ENCODE data around the gene CPEB4. TPM values are rescaled to one million over a fixed set of nuclear protein-coding genes. Genes with fewer than 3 reads are reported as not detected.

CPEB4 gene
- total RNA-seq, 1 donor from 2014 or later: 12.5 TPM

DNA sequence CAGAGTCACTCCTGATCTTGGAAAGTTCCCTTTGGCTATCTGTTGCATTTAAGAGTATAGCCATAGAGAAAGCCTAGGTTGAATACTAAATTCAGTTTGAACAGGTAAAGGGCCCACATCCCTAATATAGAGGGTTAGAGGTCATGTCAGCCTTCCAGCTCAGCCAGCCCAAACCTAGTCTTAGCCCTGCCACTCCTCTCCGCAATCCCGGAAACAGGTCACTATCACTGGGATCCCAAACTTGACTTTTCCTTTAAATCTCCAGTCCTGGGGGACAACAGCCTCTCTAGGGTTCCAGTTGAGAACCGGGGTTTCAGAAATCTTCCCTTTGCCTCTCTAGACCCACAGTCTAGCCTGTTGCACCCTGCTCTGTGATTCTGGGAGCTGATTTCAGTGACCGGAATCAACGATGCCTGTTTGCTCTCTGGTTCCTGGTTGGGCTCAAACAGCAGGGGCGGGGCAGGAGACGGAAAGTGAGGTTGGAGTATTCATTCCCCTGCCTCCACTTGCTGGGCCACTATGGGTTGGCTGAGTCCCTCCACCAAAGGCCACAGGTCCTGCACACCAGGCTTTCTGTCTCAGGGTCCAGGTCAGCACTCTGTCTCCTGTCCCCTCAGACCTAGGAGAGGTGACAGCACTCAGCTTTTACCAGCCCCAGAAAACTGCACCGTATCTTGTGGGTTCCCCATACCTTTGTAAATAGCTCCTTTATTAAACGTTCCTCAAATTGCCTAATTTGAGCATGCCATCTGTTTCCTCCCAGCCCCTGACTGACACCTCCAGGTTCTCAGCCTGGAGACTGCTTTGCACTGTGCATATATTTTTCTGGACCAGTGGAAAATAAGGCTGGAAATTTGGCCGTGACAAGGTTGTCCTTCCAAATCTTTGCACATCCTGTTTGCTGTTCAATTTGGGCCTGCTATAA lies 23.8 kb upstream of the CPEB4 start:
- Histone ChIP-seq H3K4me3 (no peak overlapping the region), H4K20me1 (ENCODE audit: low read depth) (no peaks in the 10 kb centered on the region), H3K79me2 (ENCODE audit: low read depth) (no peaks in the 10 kb centered on the region), H3K4me2 (no peak overlapping the region), H3K9me3 (ENCODE audit: low read depth) (no peaks in the 10 kb centered on the region), H2AFZ (replicated peaks) (peak overlapping the region; percentile 70), H3K36me3 (no peaks in the 10 kb centered on the region), H3K9ac (no peak overlapping the region), H3K27me3 (no peaks in the 10 kb centered on the region), H3K4me1 (peaks cover 4% of the 10 kb centered on the region), H3F3A (ENCODE audit: low read depth) (no peaks in the 10 kb centered on the region), H3K27ac (no peak overlapping the region)
- DNase-seq (ENCODE audit: low spot score): no peak
- TF ChIP-seq EZH2phosphoT487 (IDR thresholded peaks at IDR 0.05) (no peak), EZH2 (IDR thresholded peaks at IDR 0.05) (no peak)
- TF ChIP-seq, protein P1, sequence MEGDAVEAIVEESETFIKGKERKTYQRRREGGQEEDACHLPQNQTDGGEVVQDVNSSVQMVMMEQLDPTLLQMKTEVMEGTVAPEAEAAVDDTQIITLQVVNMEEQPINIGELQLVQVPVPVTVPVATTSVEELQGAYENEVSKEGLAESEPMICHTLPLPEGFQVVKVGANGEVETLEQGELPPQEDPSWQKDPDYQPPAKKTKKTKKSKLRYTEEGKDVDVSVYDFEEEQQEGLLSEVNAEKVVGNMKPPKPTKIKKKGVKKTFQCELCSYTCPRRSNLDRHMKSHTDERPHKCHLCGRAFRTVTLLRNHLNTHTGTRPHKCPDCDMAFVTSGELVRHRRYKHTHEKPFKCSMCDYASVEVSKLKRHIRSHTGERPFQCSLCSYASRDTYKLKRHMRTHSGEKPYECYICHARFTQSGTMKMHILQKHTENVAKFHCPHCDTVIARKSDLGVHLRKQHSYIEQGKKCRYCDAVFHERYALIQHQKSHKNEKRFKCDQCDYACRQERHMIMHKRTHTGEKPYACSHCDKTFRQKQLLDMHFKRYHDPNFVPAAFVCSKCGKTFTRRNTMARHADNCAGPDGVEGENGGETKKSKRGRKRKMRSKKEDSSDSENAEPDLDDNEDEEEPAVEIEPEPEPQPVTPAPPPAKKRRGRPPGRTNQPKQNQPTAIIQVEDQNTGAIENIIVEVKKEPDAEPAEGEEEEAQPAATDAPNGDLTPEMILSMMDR (IDR thresholded peaks at IDR 0.05): no peak
- H3K36me3 Mint-ChIP-seq: no peaks in the 10 kb centered on the region
- H3K27me3 Mint-ChIP-seq (ENCODE audit: insufficient read depth, low read depth): peaks cover 4% of the 10 kb centered on the region
- peaks cover 4% of the 10 kb centered on the region for H3K9me3 Mint-ChIP-seq
- H3K27ac Mint-ChIP-seq: no peak overlapping the region
- no peak overlapping the region for H3K4me3 Mint-ChIP-seq
- H3K4me1 Mint-ChIP-seq: peaks cover 27% of the 10 kb centered on the region

DNA sequence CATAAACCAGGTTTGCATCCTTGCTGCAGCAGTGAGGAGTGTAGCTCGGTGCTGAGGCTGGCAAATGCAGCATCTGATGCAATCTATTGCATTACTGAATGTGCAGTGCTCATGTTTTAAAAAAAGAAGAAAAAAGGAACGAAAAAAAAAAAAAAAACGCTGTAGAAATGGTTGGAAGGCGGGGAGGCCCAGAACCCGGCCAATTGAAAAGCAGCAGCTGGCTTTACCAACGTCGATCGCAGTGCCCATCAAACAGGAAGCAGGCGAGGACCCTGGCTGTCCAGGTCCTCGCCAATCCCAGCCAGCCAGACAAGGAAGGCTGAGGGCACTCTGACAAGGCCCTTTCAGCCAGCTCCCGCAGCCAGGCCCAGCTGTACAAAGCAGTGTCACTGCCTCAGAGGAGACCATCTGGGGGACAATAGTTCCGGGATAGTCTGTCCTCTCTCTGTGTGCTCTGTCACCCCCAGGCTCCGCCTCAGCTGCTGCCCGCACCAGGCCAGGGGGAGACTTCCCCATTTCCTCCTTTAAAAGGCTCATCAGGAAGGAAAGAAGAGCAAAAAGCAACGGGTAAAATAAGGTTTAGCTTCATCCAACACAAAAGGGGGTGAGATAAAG lies 21.8 kb upstream of the CPEB4 start:
- DNase-seq (ENCODE audit: low spot score): peak; percentile 20
- no peaks in the 10 kb centered on the region for H3K36me3 Mint-ChIP-seq
- no peaks in the 10 kb centered on the region for H3K36me3 ChIP-seq
- H3K9me3 ChIP-seq (ENCODE audit: low read depth): no peaks in the 10 kb centered on the region
- H3K27ac Mint-ChIP-seq: no peak overlapping the region
- no peak overlapping the region for H3K4me3 ChIP-seq
- peaks cover 17% of the 10 kb centered on the region for H3K4me1 Mint-ChIP-seq
- TF ChIP-seq EZH2phosphoT487 (IDR thresholded peaks at IDR 0.05): no peak
- no peak for TF ChIP-seq EZH2 (IDR thresholded peaks at IDR 0.05)
- TF ChIP-seq, protein P1 (IDR thresholded peaks at IDR 0.05): no peak
- H2AFZ ChIP-seq (replicated peaks): peak overlapping the region; percentile 92
- H4K20me1 ChIP-seq (ENCODE audit: low read depth): no peaks in the 10 kb centered on the region
- no peak overlapping the region for H3K27ac ChIP-seq
- peaks cover 2% of the 10 kb centered on the region for H3K27me3 Mint-ChIP-seq (ENCODE audit: insufficient read depth, low read depth)
- no peaks in the 10 kb centered on the region for H3F3A ChIP-seq (ENCODE audit: low read depth)
- H3K4me3 Mint-ChIP-seq: no peak overlapping the region
- no peaks in the 10 kb centered on the region for H3K79me2 ChIP-seq (ENCODE audit: low read depth)
- peaks cover 4% of the 10 kb centered on the region for H3K4me1 ChIP-seq
- peaks cover 4% of the 10 kb centered on the region for H3K9me3 Mint-ChIP-seq
- H3K9ac ChIP-seq: no peak overlapping the region
- no peak overlapping the region for H3K4me2 ChIP-seq
- no peaks in the 10 kb centered on the region for H3K27me3 ChIP-seq

DNA sequence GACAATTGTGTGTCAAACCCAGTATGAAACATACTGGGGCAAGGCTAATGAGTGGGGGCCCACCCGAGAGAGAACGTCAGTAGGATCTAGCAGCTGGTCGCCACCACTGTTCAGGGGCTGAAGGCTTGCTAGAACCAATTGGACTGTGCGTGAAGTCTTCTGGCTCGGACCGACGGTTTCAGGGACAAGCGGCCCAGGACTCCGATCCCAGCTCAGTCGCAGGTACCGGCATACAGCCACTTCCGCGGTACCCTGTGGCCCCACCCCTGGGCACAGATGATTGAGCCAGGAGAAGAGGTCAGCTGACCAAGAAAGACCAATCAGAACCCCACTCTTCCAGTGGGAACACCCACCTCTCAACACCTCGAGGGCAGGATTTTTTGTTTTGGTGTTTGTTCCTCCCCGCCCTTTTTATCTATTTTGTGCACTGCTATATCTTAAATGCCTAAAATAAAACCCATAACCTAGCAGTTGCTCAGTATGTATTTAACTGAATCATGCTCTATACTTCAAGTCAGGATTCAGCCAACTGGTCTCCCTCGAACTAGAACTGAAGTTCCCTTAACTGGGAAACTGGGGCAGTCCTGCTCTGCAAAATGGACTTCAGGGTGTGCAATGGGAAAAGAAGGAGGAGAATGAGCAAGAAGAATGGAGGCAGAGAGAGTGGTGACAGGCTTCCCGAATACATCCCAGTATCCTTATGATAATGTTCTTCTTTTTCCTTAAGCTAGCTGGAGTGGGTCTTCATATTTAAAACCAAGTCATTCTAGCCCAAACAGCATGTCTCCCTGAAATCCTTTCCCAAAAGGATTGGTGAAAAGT lies 21.1 kb upstream of the CPEB4 start:
- no peak overlapping the region for H3K4me2 ChIP-seq
- no peak overlapping the region for H3K27ac ChIP-seq
- no peak for DNase-seq (ENCODE audit: low spot score)
- no peak overlapping the region for H3K4me3 ChIP-seq
- H2AFZ ChIP-seq (replicated peaks): peak overlapping the region; percentile 92
- H4K20me1 ChIP-seq (ENCODE audit: low read depth): no peaks in the 10 kb centered on the region
- no peaks in the 10 kb centered on the region for H3K36me3 ChIP-seq
- H3K4me3 Mint-ChIP-seq: no peak overlapping the region
- H3K36me3 Mint-ChIP-seq: no peaks in the 10 kb centered on the region
- H3K9me3 ChIP-seq (ENCODE audit: low read depth): no peaks in the 10 kb centered on the region
- TF ChIP-seq, protein P1 (IDR thresholded peaks at IDR 0.05): no peak
- TF ChIP-seq EZH2phosphoT487 (IDR thresholded peaks at IDR 0.05) (no peak), EZH2 (IDR thresholded peaks at IDR 0.05) (no peak)
- H3K27ac Mint-ChIP-seq: no peak overlapping the region
- no peak overlapping the region for H3K9ac ChIP-seq
- peaks cover 4% of the 10 kb centered on the region for H3K4me1 ChIP-seq
- no peaks in the 10 kb centered on the region for H3K27me3 ChIP-seq
- H3K9me3 Mint-ChIP-seq: peaks cover 4% of the 10 kb centered on the region
- H3K4me1 Mint-ChIP-seq: peaks cover 17% of the 10 kb centered on the region
- no peaks in the 10 kb centered on the region for H3K79me2 ChIP-seq (ENCODE audit: low read depth)
- H3F3A ChIP-seq (ENCODE audit: low read depth): no peaks in the 10 kb centered on the region
- H3K27me3 Mint-ChIP-seq (ENCODE audit: insufficient read depth, low read depth): peaks cover 2% of the 10 kb centered on the region
